GM03348 (cell line): Measurements from ENCODE around the gene CCBE1.

ENCODE experiments used
- DNase-seq: peaks from one replicate; pipeline ENCODE4 v3.0.0; 2012; ENCODE audit warnings: low spot score

CCBE1 gene

GRCh38 chr18:59619816-59620215, 77.4 kb downstream of the CCBE1 start:
- DNase-seq: no peak

GRCh38 chr18:59617468-59617932, 79.7 kb downstream of the CCBE1 start:
- DNase-seq: no peak

GRCh38 chr18:59616501-59616900, 80.7 kb downstream of the CCBE1 start:
- no peak for DNase-seq

GRCh38 chr18:59613903-59614302, 83.3 kb downstream of the CCBE1 start:
- no peak for DNase-seq

DNA sequence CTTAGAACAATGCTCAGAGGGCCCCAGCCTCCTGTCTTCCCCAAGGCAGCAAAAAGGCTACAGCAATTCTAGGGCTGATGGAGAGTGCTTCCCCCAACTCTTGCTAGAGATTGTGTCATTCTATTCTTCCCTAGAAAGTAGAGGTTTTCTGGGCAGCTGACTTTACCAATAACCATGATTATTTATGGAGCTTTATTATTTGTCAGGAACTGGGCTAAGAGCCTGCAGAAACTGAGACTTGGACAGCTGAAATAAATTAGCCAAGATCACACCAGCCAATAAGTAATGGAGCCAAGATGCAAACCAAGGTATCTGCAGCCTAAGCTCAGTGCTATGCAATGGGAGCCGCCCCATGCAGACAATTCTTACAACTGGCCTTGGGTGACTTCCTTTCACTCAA, 84.8 kb downstream of the CCBE1 start:
- DNase-seq: peak; percentile 84

- no peak for DNase-seq
Measured at GRCh38 chr18:59610546-59611140, 86.6 kb downstream of the CCBE1 start.

DNA sequence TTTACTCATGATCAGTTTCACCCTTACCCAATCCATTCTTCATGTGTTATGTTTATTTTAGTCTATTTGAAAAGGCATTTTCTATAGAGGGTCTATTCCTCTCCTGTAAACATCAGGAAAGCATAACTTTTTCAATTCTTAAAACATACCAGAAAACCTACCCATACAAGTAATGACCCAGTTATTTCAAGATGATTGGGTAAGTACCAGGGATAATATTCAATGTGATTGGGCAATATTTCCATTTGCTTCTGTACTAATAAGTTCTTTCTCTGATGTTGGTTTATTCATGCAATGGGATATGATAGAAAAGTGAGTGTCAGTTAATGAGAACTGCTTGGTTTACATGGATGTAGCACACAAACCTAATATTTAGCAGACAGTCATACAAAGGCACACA, 87.6 kb downstream of the CCBE1 start:
- no peak for DNase-seq

GRCh38 chr18:59607471-59607870, 89.8 kb downstream of the CCBE1 start:
- DNase-seq: no peak

- DNase-seq: no peak
Measured at GRCh38 chr18:59607078-59607379, 90.2 kb downstream of the CCBE1 start.

GRCh38 chr18:59606193-59607077, 90.8 kb downstream of the CCBE1 start:
- DNase-seq: no peak

GRCh38 chr18:59605633-59606192, 91.5 kb downstream of the CCBE1 start:
- no peak for DNase-seq

DNA sequence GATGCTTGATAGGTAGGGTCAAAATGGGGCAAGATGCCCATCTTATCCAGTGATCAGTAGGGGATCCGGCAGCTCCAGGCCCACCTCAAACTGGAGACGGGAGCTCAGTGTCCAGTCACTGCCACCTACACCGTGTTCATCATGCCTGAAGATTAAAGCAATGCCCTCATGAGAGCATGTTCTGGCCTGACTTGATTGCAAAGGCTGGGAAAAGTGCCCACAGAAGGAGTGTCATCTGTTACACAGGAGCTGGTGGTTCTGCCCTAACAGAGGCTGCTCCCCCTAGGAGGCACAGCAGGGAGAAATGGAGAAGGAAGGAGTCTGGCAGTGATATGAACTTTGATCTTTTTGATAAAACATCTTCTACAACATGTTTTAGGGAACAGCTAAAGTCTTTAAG, 92.3 kb downstream of the CCBE1 start:
- no peak for DNase-seq

- no peak for DNase-seq
Measured at GRCh38 chr18:59597049-59597448, 100.2 kb downstream of the CCBE1 start.

- peak; percentile 75 for DNase-seq
Measured at GRCh38 chr18:59593291-59593717, 103.9 kb downstream of the CCBE1 start.

DNA sequence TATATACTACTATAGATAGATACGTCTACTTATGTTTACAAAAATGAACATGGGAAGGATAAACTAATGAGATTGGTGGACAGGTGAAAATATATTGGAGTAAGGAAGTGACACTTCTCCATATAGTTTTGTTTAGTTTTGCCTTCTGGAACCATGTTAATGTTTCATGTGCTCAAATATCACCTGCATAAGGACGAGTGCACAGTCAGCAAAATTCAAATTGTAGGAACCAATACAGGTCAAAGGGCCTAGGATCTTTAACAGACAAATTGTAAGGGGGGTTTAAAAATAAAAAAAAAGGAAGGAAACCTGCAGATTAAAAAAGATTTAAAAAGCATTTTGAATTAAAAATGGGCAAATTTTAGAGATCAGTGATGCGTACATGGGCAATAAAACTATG, 104.6 kb downstream of the CCBE1 start:
- DNase-seq: no peak

GRCh38 chr18:59582395-59582794, 114.8 kb downstream of the CCBE1 start:
- DNase-seq: peak; percentile 12

DNA sequence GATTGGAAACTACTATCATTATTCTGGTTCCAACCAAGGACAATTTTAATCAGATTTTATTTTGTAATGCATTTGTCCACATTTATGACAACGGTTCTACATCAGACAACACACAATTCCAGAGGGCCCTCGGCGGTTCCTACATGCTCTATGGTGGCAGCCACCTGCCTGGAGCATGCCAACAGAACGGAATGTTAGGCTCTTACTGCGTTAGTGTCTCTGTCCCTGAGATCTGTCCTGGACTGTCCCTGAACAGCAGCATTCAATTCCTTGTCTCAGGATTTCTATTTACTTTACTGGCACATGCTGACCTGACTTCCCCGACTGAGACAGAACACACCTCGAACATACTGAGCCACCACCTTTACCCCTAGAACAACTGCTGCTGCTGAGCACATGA, 117.7 kb downstream of the CCBE1 start:
- no peak for DNase-seq

GRCh38 chr18:59577386-59577655, 119.9 kb downstream of the CCBE1 start:
- DNase-seq: no peak

- no peak for DNase-seq
Measured at GRCh38 chr18:59576541-59577385, 120.5 kb downstream of the CCBE1 start.

GRCh38 chr18:59575995-59576394, 121.2 kb downstream of the CCBE1 start:
- DNase-seq: no peak

DNA sequence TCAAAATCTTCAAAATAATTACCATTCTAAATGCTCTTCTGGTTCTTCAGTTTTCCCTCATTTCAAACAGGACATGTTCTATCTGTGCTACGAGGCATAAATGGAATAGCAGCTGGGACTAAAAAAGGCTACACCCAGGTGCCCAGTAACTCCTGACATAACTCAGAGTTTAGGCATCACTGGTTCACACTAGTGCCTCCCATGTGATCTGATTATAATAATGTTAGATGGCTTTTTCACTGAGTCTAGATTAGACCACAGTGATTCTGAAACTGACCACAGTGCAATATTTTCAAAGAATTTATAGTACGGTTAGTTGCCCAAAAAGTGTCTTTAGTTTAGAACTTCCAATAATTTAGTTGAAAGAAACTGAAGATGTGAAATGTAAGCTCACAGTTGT, 123.3 kb downstream of the CCBE1 start:
- no peak for DNase-seq

GRCh38 chr18:59571902-59572301, 125.3 kb downstream of the CCBE1 start:
- no peak for DNase-seq

DNA sequence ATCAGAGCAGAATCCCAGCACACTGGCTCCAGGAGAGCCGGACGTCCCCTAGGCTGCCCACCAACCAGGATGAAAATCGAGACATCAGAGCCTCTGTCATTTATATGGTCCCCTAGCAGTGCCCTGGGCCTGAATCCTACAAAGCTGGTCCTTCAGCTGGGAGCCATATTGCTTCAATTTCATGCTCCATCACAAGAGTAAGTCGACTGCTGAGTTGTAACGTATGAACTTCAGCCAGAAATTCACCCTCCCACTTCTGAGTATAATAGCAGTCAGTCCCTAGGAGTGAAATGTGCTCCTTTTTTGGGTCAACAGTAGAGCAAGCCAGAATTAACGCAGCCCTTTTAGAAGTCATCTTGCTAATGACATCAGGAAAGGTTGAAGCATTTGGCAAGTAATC, 126.4 kb downstream of the CCBE1 start:
- DNase-seq: no peak
